SK-N-SH (cell line): ENCODE data around the gene C2CD4C. TPM values are rescaled to one million over a fixed set of nuclear protein-coding genes. Genes with fewer than 3 reads are reported as not detected.

Experiments
- CTCF ChIA-PET: fragments of 300-600, 350-600 bp; formaldehyde crosslinking; extraction: SDS; loops from one replicate; lab custom pipeline; 2021; lab: Yijun Ruan, JAX
- POLR2A ChIA-PET: fragments of 350-600 bp; sonication (Branson Sonifier 250); formaldehyde crosslinking; extraction: SDS; loops from one replicate; lab custom pipeline; 2020; ENCODE audit warnings: antibody characterized with exemption, inconsistent platforms; lab: Yijun Ruan, JAX
- DNase-seq: peaks from one replicate; pipeline ENCODE4 v3.0.0; 2012
- H2AFZ ChIP-seq: fragments of 200-600 bp; sonication (generic); 2 replicates; pipeline ENCODE4 v1.8.1; 2016; ENCODE audit warnings: antibody characterized with exemption, mild to moderate bottlenecking, low read depth
- H3F3A ChIP-seq: fragments of 200-600 bp; sonication (generic); replicated peaks from 2 replicates; pipeline ENCODE3; 2016; ENCODE audit warnings: antibody characterized with exemption, mild to moderate bottlenecking; ENCODE audit not compliant: insufficient read depth
- H3K27ac ChIP-seq, 2 experiments: fragments of 200-500 bp in 1 of 2; fragments of 200-600 bp in 1 of 2; sonication (Bioruptor generic) in 1 of 2; sonication (generic), shearing (Covaris generic) in 1 of 2; 2 replicates each; pipeline versions ENCODE4 v1.5.1 to v1.6.1; 2014 to 2016; ENCODE audit warnings: low read depth in 2 of 2, inconsistent platforms in 1 of 2, low read length in 1 of 2, mild to moderate bottlenecking in 1 of 2, mixed read lengths in 1 of 2
- H3K27me3 ChIP-seq: fragments of 200-600 bp; sonication (generic), shearing (Covaris generic); 2 replicates; pipeline ENCODE4 v1.6.1; 2016; ENCODE audit warnings: mixed run types; ENCODE audit not compliant: insufficient read depth
- H3K36me3 ChIP-seq, 2 experiments: fragments of 200-500 bp in 1 of 2; fragments of 200-600 bp in 1 of 2; sonication (Bioruptor generic) in 1 of 2; sonication (generic) in 1 of 2; replicated peaks in 1 of 2; 2 replicates each; pipeline versions ENCODE3 to v1.5.1; 2014 to 2016; ENCODE audit warnings: low read length in 1 of 2, mild to moderate bottlenecking in 1 of 2; ENCODE audit not compliant: insufficient read depth in 2 of 2, control insufficient read depth in 1 of 2
- H3K4me1 ChIP-seq, 2 experiments: fragments of 200-500 bp in 1 of 2; fragments of 200-600 bp in 1 of 2; sonication (Bioruptor generic) in 1 of 2; sonication (generic), shearing (Covaris generic) in 1 of 2; 2 replicates each; pipeline versions ENCODE4 v1.5.1 to v1.6.1; 2014 to 2016; ENCODE audit warnings: low read depth in 1 of 2, low read length in 1 of 2, mixed run types in 1 of 2; ENCODE audit not compliant: insufficient read depth in 2 of 2, control insufficient read depth in 1 of 2
- H3K4me2 ChIP-seq: fragments of 200-600 bp; sonication (generic), shearing (Covaris generic); 2 replicates; pipeline ENCODE4 v1.6.1; 2017; ENCODE audit warnings: mixed run types
- H3K4me3 ChIP-seq, 2 experiments: fragments of 200-500 bp in 1 of 2; fragments of 200-600 bp in 1 of 2; sonication (Bioruptor generic) in 1 of 2; sonication (generic), shearing (Covaris generic) in 1 of 2; 2 replicates each; pipeline versions ENCODE4 v1.5.1 to v1.8.1; 2014 to 2016; ENCODE audit warnings: low read depth in 2 of 2, inconsistent platforms in 1 of 2, low read length in 1 of 2, mild to moderate bottlenecking in 1 of 2, mixed read lengths in 1 of 2, moderate library complexity in 1 of 2
- H3K79me2 ChIP-seq: fragments of 200-600 bp; sonication (generic); 2 replicates; pipeline ENCODE4 v1.8.1; 2017; ENCODE audit warnings: mild to moderate bottlenecking; ENCODE audit not compliant: insufficient read depth
- H3K9ac ChIP-seq: fragments of 200-600 bp; sonication (generic); 2 replicates; pipeline ENCODE4 v1.6.1; 2017; ENCODE audit warnings: mixed run types
- H3K9me2 ChIP-seq: fragments of 200-600 bp; sonication (generic); 2 replicates; pipeline ENCODE4 v1.6.1; 2017; ENCODE audit warnings: mixed run types
- H3K9me3 ChIP-seq: fragments of 200-600 bp; sonication (generic); 2 replicates; pipeline ENCODE4 v1.6.1; 2017; ENCODE audit warnings: mixed run types, mild to moderate bottlenecking, moderate library complexity
- H4K20me1 ChIP-seq: fragments of 200-600 bp; sonication (generic); 2 replicates; pipeline ENCODE4 v1.6.1; 2017; ENCODE audit warnings: mild to moderate bottlenecking, mixed run types; ENCODE audit not compliant: insufficient read depth
- EZH2phosphoT487 ChIP-seq: fragments of 200-600 bp; sonication (generic); IDR thresholded peaks from 2 replicates; pipeline ENCODE4 v1.6.1; 2017; ENCODE audit warnings: low read depth, mixed run types, mild to moderate bottlenecking, antibody characterized with exemption, moderate library complexity, borderline replicate concordance
- FOSL2 ChIP-seq: IDR thresholded peaks from 2 replicates; pipeline ENCODE4 v1.4.0; 2012; ENCODE audit warnings: low read depth, mild to moderate bottlenecking, moderate library complexity, borderline replicate concordance
- GATA2 ChIP-seq: sonication (generic); formaldehyde crosslinking; IDR thresholded peaks from 2 replicates; pipeline ENCODE4 v1.5.0; 2020; ENCODE audit warnings: mild to moderate bottlenecking, missing genetic modification reagents
- JUND ChIP-seq: IDR thresholded peaks from 2 replicates; pipeline ENCODE4 v1.4.0; 2012
- MXI1 ChIP-seq: IDR thresholded peaks from 2 replicates; pipeline ENCODE4 v1.6.1; 2012; ENCODE audit warnings: mild to moderate bottlenecking, low read depth, low read length, improper control_type of control experiment
- RCOR1 ChIP-seq: fragments of 150-350 bp; IDR thresholded peaks from 2 replicates; pipeline ENCODE4 v1.6.1; 2017; ENCODE audit warnings: antibody characterized with exemption, low read length
- RFX5 ChIP-seq: IDR thresholded peaks from 2 replicates; pipeline ENCODE4 v1.6.1; 2012; ENCODE audit warnings: mild to moderate bottlenecking, improper control_type of control experiment, low read length
- TCF12 ChIP-seq: IDR thresholded peaks from 2 replicates; pipeline ENCODE4 v1.4.0; 2012
- YY1 ChIP-seq: IDR thresholded peaks from 2 replicates; pipeline ENCODE4 v1.4.0; 2012; ENCODE audit warnings: low read depth, mild to moderate bottlenecking
- WGBS: methylation state at CpG from one replicate; pipeline ENCODE4 v1.1.6; 2017; ENCODE audit warnings: low lambda C conversion rate; 5-methylcytosine and 5-hydroxymethylcytosine counted together
- polyA plus RNA-seq, 3 experiments: library from polyadenylated mRNA; depleted of rRNA; stranded (reverse); fragments of >200 nt; gene quantifications; 2 replicates each; pipeline ENCODE4 v1.2.3, GENCODE V29; 2012
- TF ChIP-seq, protein P1 (sequence below): fragments of 150-350 bp; IDR thresholded peaks from 2 replicates; pipeline ENCODE4 v1.6.1; 2016; ENCODE audit warnings: mild to moderate bottlenecking, low read depth, low read length
- TF ChIP-seq, protein P2 (sequence below): IDR thresholded peaks from 2 replicates; pipeline ENCODE4 v1.6.1; 2012; ENCODE audit warnings: mild to moderate bottlenecking, low read depth, low read length, moderate library complexity

C2CD4C gene
- polyA plus RNA-seq, 1 of the 3 experiments (the other 2 are of a cell fraction), result 0.23 TPM

DNA sequence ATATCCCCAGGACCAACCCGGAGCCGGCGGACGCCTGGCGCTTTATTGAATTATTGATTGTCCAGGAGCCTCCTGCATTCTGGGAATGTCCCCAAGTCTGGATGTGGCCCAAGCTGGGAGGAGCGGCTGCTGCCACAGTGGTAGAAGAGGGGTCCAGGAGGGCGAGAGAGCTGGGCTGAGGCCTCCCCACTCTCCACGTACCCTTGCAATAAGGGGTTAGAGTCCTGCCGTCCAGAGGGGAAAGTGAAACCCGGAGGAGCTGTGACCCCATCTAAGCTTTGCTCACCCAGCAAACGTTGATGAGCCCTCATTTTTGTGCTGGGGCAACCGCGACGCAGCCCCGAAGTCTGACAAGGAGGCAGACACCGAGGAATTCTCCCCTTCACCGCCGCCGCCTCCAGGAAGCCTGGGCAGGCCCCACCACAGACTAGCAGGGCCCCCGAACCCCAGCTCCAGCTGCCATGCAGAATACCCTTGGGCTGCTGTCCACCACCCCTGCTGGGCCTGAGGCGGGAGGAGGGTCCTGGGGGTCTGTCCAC lies 1.4 kb upstream of the C2CD4C start:
- Histone ChIP-seq H3K79me2 (no peaks in the 10 kb centered on the region), H3F3A (no peaks in the 10 kb centered on the region), H3K27ac (no peak overlapping the region), H3K4me2 (no peak overlapping the region), H4K20me1 (no peaks in the 10 kb centered on the region), H2AFZ (no peak overlapping the region), H3K9me3 (no peaks in the 10 kb centered on the region), H3K9me2 (no peaks in the 10 kb centered on the region), H3K4me1 (peaks cover 0 to 18% of the 10 kb centered on the region in 2 experiments; a peak in 1 of 4 replicates), H3K36me3 (no peaks in the 10 kb centered on the region), H3K9ac (no peak overlapping the region), H3K27me3 (peaks cover 8% of the 10 kb centered on the region; the same call in 1 of the 2 replicates), H3K4me3 (no peak overlapping the region)
- peak; percentile 56 for DNase-seq
- 18% methylated on average over 6 of the region's 21 CpGs for WGBS
- ChIA-PET POLR2A (no interaction called here), CTCF (interaction anchor here (1.0 to 1.5 kb wide), 3 partner anchors 26 to 100 kb away, joined by 3 to 6 read pairs (median 3); partner anchors contain the start of gene MADCAM1)
- TF ChIP-seq EZH2phosphoT487, result no peak

DNA sequence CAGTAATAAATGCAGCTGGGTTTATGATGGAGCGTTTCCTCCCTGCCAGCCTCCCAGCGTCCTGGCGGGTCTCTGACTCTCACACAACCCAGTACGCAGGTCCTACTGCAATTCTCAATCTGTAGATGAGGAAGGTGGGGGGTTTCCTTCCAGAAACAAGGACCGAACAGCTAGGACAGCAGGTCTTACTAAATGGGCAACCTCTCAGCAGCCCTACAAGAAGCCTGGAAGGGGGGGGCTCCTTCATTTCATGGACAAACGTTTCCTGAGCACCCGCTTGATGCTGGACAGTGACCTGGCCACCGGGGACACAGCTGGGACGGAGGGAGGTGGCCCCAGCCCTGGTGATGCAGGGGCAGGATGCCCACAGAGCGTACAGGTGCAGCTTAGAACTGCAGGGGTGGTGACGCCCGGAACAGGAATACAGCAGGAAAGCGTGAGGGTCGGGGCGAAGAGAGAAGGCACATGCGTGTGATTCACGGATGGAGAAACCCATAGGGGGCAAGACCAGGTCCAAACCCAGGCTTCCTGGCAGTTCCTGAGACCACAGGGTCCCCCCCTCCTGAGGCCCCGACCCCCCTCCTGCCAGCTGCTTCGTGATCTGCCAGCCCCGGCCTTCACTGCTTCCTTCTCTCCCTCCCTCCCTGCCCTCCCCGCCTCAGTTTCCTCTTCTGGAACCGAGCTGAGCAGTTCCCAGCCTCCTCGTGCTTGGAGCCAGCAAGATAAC lies 732 bp upstream of the C2CD4C start:
- peak; percentile 74 for DNase-seq
- Histone ChIP-seq H4K20me1 (no peaks in the 10 kb centered on the region), H2AFZ (no peak overlapping the region), H3K4me3 (peak overlapping the region in 1 of 2 experiments; percentile 48; a peak in 2 of 4 replicates), H3K9me3 (no peaks in the 10 kb centered on the region), H3K27me3 (peaks cover 8% of the 10 kb centered on the region; the same call in 1 of the 2 replicates)
- TF ChIP-seq FOSL2 (no peak), GATA2 (CRISPR knock-in tag) (no peak), RFX5 (no peak), RCOR1 (no peak), YY1 (no peak), TCF12 (no peak), MXI1 (no peak), JUND (no peak)
- TF ChIP-seq, protein P1, sequence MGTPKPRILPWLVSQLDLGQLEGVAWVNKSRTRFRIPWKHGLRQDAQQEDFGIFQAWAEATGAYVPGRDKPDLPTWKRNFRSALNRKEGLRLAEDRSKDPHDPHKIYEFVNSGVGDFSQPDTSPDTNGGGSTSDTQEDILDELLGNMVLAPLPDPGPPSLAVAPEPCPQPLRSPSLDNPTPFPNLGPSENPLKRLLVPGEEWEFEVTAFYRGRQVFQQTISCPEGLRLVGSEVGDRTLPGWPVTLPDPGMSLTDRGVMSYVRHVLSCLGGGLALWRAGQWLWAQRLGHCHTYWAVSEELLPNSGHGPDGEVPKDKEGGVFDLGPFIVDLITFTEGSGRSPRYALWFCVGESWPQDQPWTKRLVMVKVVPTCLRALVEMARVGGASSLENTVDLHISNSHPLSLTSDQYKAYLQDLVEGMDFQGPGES, result no peak
- TF ChIP-seq, protein P2, sequence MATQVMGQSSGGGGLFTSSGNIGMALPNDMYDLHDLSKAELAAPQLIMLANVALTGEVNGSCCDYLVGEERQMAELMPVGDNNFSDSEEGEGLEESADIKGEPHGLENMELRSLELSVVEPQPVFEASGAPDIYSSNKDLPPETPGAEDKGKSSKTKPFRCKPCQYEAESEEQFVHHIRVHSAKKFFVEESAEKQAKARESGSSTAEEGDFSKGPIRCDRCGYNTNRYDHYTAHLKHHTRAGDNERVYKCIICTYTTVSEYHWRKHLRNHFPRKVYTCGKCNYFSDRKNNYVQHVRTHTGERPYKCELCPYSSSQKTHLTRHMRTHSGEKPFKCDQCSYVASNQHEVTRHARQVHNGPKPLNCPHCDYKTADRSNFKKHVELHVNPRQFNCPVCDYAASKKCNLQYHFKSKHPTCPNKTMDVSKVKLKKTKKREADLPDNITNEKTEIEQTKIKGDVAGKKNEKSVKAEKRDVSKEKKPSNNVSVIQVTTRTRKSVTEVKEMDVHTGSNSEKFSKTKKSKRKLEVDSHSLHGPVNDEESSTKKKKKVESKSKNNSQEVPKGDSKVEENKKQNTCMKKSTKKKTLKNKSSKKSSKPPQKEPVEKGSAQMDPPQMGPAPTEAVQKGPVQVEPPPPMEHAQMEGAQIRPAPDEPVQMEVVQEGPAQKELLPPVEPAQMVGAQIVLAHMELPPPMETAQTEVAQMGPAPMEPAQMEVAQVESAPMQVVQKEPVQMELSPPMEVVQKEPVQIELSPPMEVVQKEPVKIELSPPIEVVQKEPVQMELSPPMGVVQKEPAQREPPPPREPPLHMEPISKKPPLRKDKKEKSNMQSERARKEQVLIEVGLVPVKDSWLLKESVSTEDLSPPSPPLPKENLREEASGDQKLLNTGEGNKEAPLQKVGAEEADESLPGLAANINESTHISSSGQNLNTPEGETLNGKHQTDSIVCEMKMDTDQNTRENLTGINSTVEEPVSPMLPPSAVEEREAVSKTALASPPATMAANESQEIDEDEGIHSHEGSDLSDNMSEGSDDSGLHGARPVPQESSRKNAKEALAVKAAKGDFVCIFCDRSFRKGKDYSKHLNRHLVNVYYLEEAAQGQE, result no peak
- TF ChIP-seq, all 33 proteins: peak for 0
- 8% methylated on average over 18 of the region's 23 CpGs for WGBS
- H3K79me2 ChIP-seq, result no peaks in the 10 kb centered on the region
- H3K9me2 ChIP-seq, result no peaks in the 10 kb centered on the region
- POLR2A ChIA-PET, result no interaction called here
- no peaks in the 10 kb centered on the region for H3F3A ChIP-seq
- H3K4me1 ChIP-seq, result peaks cover 0 to 18% of the 10 kb centered on the region in 2 experiments; a peak in 1 of 4 replicates
- CTCF ChIA-PET, result interaction anchor here (1.0 to 1.5 kb wide), 3 partner anchors 25 to 101 kb away, joined by 3 to 6 read pairs (median 3); partner anchors contain the start of gene MADCAM1
- H3K27ac ChIP-seq, result peak overlapping the region in 1 of 2 experiments; percentile 67; a peak in 1 of 4 replicates
- H3K4me2 ChIP-seq, result peak overlapping the region; percentile 74
- no peaks in the 10 kb centered on the region for H3K36me3 ChIP-seq
- no peak overlapping the region for H3K9ac ChIP-seq
